SU-DHL-6 (cell line): Measurements from ENCODE around the gene GPBP1L1.

Source experiments
- EZH2phosphoT487 ChIP-seq: fragments of 200-600 bp; sonication (generic), shearing (Covaris generic); conservative IDR thresholded peaks from 2 replicates; pipeline ENCODE4 v1.6.1; 2018; ENCODE audit warnings: mild to moderate bottlenecking, antibody characterized with exemption, low read length, moderate library complexity, mixed read lengths
- TF ChIP-seq, protein P1 (sequence below): fragments of 200-600 bp; sonication (generic); IDR thresholded peaks from one replicate; pipeline ENCODE4 v1.5.1; 2017; ENCODE audit warnings: antibody characterized with exemption, mild to moderate bottlenecking, low read length, moderate library complexity; ENCODE audit not compliant: insufficient read depth, poor library complexity, severe bottlenecking

DNA sequence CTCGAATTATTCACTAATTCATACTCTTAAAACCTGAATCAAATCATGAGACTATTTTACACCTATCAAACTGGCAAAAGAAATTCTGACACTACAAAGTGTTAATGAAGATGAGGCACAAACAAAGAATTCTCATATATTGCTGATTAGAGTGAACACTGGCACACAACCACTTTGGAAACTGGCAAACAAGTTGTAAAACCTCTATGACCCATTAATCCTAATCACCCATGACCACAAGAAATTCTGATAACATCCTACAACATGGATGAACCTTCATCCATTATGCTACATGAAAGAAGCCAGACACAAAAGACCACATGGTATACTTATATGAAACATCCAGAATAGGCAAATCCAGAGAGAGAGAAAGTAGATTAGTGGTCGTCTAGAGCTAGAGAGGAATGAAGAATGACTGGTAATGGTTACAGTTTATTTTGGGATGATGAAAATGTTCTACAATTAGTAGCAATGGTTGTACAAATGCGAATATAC is 8.5 kb downstream of the GPBP1L1 start:
- TF ChIP-seq, protein P1, sequence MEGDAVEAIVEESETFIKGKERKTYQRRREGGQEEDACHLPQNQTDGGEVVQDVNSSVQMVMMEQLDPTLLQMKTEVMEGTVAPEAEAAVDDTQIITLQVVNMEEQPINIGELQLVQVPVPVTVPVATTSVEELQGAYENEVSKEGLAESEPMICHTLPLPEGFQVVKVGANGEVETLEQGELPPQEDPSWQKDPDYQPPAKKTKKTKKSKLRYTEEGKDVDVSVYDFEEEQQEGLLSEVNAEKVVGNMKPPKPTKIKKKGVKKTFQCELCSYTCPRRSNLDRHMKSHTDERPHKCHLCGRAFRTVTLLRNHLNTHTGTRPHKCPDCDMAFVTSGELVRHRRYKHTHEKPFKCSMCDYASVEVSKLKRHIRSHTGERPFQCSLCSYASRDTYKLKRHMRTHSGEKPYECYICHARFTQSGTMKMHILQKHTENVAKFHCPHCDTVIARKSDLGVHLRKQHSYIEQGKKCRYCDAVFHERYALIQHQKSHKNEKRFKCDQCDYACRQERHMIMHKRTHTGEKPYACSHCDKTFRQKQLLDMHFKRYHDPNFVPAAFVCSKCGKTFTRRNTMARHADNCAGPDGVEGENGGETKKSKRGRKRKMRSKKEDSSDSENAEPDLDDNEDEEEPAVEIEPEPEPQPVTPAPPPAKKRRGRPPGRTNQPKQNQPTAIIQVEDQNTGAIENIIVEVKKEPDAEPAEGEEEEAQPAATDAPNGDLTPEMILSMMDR = no peak
- no peak for TF ChIP-seq EZH2phosphoT487
